HG02938 (cell line): Measurements from ENCODE around the gene KLK7.
"Not testable (repeated sequence)": the region's sequence is repeated elsewhere in the genome, so short reads cannot be mapped to it uniquely, and the experiment has no call there.

Experiments
- ATAC-seq: cut with Tn5 transposase; IDR thresholded peaks from one replicate; pipeline ENCODE4 v1.9.1; 2021; ENCODE audit warnings: mild to moderate bottlenecking, moderate library complexity; ENCODE audit not compliant: unreplicated experiment

KLK7 gene

DNA sequence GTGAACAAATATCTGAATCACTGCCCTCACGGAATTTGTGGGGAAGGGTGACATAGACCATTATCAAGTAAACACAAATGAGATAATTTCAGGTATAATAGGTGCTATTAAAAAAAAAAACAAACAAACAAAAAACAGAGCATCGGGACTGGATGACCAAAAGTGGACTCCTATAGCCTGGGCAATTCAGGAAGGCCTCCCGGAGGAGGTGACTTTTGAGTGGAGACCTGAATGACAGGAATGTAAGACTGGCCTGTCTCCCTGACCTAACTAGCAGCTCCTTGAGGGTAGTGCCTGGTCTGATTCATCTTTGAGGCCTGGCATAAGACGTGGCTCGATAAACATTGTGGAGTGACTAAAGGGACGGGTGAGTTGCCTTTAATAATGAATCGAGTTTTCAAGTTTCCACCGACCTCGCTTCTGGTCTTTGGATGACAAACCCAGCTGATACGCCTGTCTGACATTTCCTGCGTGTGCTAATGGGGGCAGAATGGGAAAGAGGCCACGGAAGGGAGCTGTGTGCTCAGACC, 29.0 kb upstream of the KLK7 start:
- no peak for ATAC-seq

DNA sequence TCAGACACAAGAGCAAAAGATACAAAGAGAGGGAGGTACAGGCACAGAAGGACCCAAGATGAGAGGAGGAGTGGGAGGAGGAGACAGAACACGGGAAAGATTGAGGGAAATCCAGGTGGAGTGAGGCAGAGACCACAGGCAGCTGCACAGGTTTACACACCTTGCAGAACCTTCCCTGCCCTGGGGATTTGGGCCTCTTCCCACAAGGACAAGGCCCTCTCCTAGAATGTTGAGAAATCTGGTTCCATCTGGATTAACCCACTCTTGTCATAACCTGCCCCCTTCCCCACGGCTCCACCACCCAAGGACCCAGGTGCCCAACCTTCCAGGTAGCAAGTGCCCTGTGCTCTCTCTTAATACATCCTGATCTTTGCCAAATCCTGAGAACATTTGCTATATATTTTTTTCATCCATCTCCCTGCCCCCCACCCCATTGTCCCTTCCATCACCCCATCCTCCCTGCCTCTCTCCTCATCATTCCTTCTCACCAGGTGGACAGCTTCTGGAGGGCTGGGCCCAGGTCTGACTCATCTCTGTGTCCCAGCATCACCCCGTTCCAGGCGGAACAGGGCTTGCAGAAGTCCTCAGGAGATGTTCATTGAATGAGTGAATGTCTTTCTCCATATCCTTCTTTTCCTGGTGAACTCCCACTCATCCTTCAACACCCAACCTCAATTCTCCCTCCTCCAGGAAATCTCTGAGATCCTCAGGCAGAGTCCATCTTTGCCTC, 26.5 kb upstream of the KLK7 start:
- no peak for ATAC-seq

DNA sequence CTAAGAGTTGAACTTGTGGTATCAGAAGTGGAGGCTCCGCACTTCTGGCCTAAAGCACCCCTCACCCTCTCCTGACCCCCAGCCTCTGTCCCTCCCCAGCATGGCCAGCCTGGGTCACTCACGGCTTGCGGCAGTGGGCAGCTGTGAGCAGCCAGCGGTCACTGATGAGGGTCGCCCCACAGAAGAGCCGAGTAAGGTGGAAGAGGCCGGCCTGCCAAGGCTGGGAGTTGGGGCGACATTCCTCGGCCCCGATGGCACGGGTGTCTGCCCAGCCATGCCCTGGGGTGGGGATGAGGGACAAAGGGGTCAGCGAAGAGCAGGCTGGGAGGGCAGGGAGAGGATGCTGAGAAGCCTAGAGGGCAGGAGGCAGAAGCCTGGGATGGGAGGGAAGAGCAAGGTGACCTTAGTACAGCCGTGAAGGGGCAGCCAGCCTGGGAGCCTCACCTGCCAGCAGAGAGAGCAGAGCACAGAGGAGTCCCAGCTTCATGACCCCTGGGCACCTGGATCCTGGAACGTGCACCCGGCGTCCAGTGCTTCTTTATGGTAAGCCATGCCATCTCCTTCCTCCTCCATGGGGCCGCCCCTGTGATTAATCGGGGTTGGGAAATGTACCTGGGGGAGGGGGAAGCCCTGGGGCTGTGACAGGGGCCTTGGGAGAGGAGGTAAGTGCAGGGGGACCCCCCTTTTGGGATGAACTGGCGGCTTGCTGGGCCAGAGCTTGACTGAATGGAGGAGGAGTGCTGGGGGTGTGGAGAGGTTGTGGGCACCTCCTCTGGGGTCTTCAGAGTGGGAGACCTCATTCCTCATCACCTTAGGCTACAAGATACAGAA, 25.6 kb upstream of the KLK7 start:
- no peak for ATAC-seq

DNA sequence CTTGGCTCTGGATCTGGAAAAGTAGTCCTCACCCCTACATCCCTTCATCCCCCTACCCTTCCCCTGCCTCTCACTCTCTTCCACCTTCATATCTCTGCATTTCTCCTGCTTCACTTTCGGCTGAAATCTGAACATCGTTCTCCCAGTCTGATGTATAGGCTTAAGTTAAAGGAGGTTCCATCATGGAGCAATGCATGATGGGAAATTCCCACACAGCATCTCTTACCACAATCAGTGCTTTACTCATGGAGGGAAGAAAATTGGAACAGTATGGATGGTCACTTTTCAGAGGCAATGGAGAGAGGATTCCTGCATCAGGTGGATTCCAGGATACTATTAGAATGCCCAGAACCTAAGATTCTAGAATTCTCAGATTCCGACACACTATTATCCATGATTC, 23.8 kb upstream of the KLK7 start:
- ATAC-seq, result no peak

DNA sequence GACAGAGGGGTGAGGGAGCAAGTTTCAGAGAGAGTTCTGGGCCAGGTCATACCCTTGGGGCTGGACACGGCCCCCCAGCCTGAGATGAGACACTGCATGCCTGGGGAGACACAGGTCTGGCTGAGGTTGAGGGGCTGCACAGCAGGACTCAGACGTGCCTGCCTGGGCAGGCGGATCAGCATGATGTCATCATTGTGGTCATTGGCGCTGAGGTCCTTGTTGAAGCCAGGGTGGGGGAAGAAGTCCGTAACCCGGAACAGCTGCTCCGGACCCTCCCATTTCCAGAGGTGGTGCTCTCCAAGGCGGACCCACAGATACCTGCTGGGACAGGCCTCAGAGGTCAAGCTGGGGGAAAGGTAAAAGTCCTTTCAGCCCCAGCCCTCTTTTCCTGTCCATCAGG, 22.7 kb upstream of the KLK7 start:
- ATAC-seq, result no peak

DNA sequence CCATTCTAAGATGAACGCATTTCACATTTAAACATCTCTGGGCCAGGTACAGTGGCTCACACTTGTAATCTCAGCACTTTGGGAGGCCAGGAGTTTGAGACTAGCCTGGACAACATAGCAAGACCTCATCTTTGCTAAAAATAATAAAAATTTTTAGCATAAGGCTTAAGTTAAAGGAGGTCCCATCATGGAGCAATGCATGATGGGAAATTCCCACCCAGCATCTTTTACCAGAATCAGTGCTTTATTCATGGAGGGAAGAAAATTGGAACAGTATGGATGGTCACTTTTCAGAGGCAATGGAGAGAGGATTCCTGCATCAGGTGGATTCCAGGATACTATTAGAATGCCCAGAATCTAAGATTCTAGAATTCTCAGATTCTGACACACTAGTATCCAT, 21.5 kb upstream of the KLK7 start:
- no peak for ATAC-seq

DNA sequence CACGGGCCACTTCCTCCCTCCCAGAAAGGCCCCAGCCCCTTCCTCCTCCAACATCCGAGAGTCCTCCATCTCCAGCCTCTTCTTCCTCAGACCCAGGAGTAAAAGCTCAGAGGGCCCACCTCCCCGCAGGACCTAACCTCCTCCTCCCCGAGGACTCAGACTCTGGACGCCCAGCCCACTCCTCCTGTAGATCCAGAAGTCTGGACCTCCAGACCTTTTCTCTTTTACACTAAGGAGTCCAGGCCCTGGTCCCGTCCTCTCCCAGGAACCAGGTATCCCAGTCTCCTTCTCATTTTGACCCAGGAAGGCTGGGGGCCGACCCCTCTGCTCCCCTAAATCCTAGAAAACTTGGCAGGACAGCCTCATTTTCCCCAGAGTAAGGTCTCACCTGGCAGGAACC, 19.6 kb upstream of the KLK7 start:
- no peak for ATAC-seq

DNA sequence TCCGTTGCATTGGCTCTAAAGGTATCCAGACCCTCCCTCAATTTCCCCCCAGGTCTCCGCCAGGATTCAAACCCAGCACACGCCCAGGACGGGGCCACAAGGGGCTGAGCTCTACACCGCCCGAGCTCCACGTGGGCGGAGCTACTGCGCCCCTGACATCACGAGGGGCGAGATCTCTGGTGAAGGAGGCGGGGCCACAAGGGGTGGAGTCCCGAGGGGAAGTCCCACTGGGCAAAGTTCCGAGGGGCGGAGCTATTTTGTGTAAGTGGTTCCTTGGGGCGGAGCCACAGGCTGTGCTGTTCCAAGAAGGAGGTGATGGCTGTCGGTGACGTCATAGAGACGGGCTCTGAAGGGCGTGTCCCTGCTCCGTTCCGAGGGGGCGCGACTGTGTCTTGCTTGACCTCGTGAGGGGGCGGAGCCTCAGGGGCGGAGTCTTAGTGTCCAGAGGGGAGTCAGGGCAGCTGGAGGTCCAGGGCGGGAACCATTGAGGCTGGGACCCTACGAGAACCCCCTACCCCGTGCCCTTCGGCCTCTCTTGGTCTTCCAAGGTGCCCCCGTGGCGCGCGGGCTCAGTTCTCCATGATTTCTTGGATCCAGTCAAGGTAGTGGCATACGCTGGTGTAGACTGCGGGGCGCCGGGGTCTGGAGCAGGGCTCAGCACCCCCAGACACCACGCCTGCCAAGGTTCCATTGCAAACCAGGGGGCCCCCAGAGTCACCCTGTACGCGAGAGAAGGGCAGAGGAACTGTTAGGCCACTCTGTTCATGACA, 19.0 kb upstream of the KLK7 start:
- ATAC-seq, result no peak

DNA sequence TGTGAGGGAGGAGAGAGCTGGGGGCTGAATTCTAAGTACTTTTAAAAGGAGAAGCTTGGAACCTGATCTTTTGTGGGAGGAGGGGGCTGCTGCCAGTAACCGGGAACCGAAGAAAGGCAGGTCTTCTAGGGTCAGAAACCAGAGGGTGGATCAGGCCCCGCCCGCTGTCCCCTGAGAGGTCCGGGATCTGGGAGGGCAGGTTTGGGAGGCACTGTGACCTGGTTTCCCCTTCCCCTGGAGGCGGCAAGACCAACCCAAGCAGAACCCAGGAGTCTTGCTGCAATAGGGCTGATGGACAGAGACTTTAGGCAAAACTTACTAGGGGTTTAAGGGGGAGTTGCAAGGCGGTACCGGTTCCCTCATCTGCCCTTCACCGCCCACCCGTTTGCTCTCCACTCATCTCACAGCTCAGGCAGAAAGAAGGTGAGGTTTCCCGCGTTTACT, 18.4 kb upstream of the KLK7 start:
- no peak for ATAC-seq

DNA sequence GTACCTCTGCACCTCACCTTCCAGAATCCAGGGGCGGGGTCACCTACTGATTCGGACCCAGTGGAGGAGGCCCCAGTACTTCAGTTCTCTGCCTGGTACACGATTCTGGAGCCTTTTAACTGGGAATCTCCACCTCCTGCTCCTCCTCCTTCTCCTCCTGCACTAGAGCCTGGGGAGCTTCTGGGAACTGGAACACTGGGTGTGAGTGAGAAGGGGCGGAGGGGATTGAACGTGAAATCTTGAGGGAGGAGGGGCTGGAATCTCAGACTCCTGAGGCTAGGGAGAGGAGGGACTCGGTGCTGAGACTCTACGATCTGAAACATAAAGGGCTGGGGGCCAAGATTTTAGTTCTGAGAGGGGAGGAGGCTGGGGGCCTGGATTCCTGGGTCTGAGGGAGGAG, 17.8 kb upstream of the KLK7 start, which contains the start of gene KLK8:
Gene KLK8 (minus strand): TSS at position 90 of the 400 bp plus-strand sequence. CDS start 437 bp downstream, outside the sequence.
- no peak for ATAC-seq

DNA sequence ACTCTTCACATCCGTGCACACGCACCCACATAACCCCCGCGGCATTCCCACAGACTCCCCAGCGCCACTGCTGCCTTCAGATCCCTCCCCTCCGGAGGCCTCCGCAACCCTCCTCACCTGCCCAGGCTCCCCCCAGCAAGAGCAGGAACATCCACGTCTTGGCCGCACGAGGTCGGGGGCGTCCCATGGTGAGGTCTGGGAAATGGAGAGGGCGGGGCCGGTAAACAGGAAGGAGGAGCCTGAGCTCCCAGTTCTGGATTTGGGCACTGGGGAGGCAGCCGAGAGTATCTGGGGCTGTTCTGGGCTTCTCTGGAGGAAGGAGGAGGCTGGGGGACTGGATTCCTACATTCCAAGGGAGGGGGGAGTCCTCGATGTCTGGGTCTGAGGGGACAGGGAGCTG, 17.3 kb upstream of the KLK7 start:
- no peak for ATAC-seq

DNA sequence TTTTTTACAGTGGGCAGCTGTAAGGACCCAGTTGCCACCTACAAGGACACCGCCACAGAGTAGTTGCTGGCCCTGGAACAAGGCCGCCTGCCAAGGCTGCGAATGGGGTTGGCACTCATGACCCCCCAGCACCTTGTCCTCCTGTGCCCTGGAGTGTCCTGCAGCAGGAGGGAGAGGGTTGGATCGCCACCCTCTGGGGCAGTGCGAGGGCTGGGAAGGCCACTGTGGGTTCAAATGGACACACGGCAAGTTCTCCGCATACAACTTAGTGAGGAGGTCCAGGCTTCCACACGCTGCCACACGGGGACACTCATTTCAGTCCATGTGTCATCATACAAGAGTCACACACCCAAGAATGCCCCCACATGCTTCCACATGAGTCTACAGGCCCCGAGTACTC, 16.7 kb upstream of the KLK7 start:
- no peak for ATAC-seq

DNA sequence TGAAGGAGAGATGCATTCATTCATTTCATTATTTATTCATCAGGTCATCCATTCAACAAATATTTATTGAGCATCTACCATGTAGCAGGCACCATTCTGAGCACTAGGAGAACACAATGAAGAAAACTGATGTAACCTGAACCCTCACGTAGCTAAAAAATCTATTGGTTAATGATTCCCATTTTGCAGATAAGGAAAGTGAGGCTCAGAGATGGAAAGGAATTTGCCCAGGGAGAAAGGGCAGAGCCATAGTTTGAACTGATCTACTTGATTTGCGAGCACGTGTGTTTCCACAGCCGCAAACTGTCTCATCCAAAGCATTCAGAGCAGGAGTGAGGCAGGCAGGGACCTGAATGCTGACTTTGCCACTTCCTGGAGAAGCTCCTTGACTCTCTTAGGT, 15.0 kb upstream of the KLK7 start:
- ATAC-seq, result no peak

DNA sequence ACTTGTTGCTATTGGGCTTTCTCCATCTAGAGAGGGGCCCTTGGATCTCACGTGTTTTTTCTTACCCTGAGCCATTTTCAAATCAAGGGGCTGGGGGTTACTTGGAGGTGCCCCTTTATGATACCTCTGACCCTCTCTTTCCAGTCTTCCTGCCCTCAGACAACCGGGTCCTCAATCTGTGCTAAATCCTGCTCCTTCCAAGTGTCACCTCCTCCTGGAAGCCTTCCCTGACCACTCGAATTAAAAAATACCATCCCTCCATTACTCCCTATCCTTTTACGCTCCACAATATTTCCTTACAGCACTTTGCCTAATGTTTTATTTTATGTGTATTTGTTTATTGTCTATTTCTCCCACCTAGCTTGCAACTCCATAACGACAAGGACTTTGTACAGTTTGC, 14.3 kb upstream of the KLK7 start:
- no peak for ATAC-seq

DNA sequence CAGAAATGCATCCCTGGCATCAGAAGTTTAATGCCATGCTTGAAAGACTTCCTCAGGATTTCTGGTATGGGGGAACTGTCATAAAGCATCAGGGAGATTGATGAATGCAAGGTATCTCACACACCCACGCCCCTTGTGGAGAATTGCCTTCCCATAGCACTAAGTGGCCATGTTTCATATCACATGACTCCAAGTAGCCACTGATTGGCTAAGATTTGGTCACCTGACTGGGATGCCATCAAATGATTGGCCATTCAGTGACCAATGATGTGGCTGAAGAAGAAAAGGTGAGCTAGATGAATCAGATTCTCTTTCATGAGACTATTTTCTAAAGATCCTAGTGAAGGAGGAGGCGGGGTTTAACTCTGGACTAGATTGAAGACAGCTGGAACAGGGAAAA, 10.4 kb upstream of the KLK7 start:
- ATAC-seq, result no peak

DNA sequence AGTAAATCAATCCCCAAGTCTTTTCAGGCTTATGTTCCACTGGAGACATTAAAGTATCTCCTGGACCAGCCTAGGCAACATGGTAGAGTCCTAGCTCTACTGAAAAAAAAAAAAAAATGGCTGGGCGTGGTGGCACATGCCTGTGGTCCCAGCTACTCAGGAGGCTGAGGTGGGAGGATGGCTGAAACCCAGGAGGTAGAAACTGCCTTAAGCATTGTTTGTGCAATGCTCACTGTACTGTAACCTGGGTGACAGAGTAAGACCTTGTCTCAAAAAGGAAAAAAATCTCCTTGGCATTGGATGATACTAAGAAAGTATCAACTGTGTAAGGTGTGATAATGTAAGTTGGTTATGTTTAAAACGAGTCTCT, 8.9 kb upstream of the KLK7 start:
- ATAC-seq, result no peak

DNA sequence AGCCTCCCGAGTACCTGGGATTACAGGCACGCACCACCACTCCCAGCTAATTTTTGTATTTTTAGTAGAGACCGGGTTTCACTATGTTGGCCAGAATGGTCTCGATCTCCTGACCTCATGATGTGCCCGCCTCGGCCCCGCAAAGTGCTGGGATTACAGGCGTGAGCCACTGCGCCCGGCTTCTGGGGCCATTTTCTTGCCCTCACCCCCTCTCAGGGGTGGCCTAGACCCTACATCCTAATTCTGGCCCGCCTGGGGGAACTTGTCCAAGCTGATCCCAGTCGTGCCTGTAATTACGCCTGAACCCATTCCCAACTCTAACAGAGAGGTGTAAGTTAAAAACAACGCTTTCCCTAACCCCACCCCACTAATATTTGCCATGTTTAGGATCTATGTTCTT, 699 bp upstream of the KLK7 start:
- ATAC-seq, result not testable (repeated sequence)

DNA sequence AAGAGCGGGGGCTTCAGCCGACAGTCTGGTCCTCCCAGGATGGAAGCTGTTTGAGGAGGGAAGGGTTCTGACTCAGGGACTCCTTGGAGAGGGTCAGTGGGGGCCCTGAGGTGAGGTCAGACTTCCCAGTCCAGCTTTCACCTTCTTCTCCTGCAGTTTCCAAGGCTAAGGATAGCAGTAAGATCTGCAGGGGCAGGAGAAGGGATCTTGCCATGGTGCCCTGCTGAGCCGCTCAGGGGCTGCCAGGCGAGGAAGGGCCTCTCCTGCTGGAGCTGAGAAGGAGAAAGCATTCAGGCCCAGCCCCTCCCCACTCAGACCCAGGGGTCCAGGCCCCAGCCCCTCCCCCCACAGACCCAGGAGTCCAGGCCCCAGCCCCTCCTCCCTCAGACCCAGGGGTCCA, 1.5 kb downstream of the KLK7 start:
- no peak for ATAC-seq

DNA sequence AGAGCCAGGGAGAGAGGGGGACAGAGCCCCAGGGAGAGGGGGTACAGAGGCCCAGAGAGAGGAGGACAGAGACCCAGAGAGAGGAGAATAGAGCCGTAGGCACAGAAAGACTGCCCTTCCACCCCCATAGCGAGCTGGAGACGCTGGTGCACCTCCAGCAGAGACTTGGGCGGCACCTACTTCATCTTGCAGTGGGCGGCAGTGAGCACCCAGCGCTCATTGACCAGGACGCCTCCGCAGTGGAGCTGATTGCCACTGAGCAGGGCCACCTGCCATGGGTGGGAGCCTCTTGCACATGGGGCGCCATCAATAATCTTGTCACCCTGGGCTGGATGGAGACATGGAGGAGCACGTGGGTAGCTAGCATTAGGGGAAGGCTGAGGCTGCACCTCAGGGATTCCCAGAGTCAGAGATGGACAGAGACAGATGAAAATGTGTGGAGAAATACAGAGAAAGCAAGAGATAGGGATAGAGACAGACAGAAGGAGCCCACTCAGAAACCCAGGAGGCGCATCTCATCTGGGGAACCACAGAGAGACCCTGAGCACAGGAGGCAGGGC, 2.0 kb downstream of the KLK7 start:
- ATAC-seq, result no peak

DNA sequence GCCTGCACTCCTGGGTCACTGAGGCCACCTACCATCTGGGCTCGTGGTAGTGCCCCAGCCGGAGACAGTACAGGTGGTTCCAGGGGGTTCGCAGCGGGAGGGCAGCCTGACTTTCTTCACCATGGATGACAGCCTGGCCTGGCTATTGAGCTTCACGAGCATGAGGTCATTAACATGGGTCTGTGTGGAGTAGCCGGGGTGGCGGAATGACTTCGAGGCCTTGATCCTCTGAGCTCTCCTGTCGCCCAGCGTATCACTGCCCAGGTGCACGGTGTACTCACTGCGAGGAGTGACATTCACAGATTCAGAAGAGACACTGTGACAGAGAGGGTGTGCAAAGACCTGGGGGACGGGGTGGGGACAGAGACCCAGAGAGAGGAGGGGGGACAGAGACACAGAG, 3.5 kb downstream of the KLK7 start:
- no peak for ATAC-seq

DNA sequence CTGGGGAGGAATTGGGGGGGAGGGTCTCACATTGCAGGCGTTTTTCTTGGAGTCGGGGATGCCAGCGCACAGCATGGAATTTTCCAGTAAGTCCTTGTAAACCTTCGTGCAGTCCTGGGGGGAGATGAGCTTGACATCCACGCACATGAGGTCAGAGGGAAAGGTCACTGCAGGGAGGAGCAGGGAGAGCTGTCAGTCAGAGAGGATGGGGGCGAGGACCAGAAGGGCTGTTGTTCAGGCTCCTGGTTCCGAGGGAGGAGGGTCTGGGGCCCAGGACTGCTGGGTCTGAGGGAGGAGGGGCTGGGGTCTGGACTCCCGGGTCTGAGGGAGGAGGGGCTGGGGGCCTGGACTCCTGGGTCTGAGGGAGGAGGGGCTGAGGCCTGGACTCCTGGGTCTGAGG, 4.0 kb downstream of the KLK7 start:
- ATAC-seq, result no peak
